ENCODE data around the gene FRMD4B. TPM values are rescaled to one million over a fixed set of nuclear protein-coding genes. Genes with fewer than 3 reads are reported as not detected.
A peak's percentile ranks its signal among the peaks of the same experiment; 100 is the strongest.
"Not testable (repeated sequence)": the region's sequence is repeated elsewhere in the genome, so short reads cannot be mapped to it uniquely, and the experiment has no call there.

FRMD4B gene
- total RNA-seq, 2 donors from 2014 or later = 57.5 to 86.1 TPM

DNA sequence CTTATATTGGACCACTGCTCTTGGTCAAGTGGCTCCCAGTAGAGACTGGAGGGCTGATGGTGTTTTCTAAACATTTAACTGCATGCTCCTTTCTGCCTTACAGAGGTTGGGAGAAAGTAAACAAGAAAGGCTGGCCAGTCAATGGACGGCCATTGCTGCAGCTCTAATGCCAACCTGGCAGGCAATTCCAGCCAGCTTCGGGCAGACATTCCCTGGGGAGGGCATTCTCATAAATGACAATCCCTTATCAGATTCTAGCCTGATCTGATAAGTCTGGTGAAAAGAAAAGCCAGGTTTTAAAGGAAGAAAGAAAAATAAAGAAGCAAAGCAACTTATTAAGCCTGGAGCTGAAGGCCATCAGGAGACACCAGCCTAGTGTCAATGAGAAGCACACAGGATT, 60.7 kb downstream of the FRMD4B start:
- Histone ChIP-seq H3K27me3 (replicated peaks; ENCODE audit: insufficient read depth) (no peaks in the 10 kb centered on the region), H3K27ac (peak overlapping the region; percentile 23 to 28), H3K9me3 (no peaks in the 10 kb centered on the region), H3K4me1 (ENCODE audit: control insufficient read depth in 1 of 2, low read depth in 2 of 2) (peaks cover 21 to 36% of the 10 kb centered on the region in 2 donors), H3K4me3 (no peak overlapping the region), H3K36me3 (no peaks in the 10 kb centered on the region)
- TF ChIP-seq, protein P1, sequence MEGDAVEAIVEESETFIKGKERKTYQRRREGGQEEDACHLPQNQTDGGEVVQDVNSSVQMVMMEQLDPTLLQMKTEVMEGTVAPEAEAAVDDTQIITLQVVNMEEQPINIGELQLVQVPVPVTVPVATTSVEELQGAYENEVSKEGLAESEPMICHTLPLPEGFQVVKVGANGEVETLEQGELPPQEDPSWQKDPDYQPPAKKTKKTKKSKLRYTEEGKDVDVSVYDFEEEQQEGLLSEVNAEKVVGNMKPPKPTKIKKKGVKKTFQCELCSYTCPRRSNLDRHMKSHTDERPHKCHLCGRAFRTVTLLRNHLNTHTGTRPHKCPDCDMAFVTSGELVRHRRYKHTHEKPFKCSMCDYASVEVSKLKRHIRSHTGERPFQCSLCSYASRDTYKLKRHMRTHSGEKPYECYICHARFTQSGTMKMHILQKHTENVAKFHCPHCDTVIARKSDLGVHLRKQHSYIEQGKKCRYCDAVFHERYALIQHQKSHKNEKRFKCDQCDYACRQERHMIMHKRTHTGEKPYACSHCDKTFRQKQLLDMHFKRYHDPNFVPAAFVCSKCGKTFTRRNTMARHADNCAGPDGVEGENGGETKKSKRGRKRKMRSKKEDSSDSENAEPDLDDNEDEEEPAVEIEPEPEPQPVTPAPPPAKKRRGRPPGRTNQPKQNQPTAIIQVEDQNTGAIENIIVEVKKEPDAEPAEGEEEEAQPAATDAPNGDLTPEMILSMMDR (IDR thresholded peaks at IDR 0.05) = no peak
- DNase-seq (ENCODE audit: low spot score) = no peak
- ATAC-seq (ENCODE audit: insufficient number of reproducible peaks, low FRiP score, low read depth) = no peak

DNA sequence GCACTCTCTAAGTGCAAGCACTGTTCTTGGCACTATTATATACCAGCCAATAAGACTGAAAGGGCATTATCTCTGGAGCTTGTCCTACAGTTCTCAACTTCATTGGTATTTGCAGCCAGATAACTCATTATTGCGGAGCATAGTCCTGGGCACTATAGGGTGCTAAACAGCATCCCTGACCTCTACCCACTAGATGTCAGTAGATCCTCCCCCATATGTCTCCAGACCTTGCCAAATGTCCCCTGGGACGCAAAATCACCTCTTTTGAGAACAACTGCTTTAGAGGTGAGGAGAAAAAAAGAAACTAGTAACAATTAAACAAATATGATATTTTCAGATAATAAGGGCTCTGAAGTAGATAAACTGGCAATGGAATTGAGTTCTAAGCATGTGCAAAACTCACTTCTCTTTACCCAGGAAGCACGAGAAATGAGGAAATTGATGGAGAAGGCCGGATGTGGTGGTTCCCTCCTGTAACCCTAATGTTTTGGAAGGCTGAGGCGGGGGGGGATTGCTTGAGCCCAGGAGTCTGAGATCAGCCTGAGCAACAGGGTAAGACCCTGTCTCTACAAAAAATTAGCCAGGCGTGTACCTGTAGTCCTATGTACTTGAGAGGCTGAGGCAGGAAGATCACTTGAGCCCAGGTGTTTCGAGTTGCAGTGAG, 61.4 kb downstream of the FRMD4B start:
- TF ChIP-seq, protein P1 (IDR thresholded peaks at IDR 0.05) = no peak
- H3K9me3 ChIP-seq = no peaks in the 10 kb centered on the region
- DNase-seq (ENCODE audit: low spot score) = no peak
- peak overlapping the region in 1 of 2 donors; percentile 23 for H3K27ac ChIP-seq
- H3K27me3 ChIP-seq (replicated peaks; ENCODE audit: insufficient read depth) = no peaks in the 10 kb centered on the region
- H3K4me1 ChIP-seq (ENCODE audit: control insufficient read depth in 1 of 2, low read depth in 2 of 2) = peaks cover 21 to 36% of the 10 kb centered on the region in 2 donors
- H3K36me3 ChIP-seq = no peaks in the 10 kb centered on the region
- H3K4me3 ChIP-seq = no peak overlapping the region
- ATAC-seq (ENCODE audit: insufficient number of reproducible peaks, low FRiP score, low read depth) = no peak

DNA sequence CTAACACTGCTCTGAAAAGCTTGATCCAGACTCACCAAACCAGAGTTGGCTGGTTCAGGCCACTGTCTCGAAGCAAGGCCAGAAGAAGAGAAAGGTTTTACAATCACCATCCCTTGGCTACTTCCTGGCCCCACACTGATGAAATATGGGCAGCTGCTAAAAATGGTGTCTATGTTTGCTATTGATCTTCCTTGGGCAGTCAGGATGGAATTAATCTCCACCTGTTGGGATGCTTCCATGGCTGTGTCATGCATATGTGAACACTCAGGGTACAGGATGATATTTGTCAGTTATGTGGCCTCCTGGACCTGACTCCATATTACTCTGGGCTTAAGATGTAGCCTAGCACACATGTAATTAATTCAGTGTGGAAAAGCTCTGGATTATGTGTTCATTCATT, 61.9 kb downstream of the FRMD4B start:
- Histone ChIP-seq H3K4me3 (no peak overlapping the region), H3K4me1 (ENCODE audit: control insufficient read depth in 1 of 2, low read depth in 2 of 2) (peaks cover 21 to 36% of the 10 kb centered on the region in 2 donors), H3K9me3 (no peaks in the 10 kb centered on the region), H3K36me3 (no peaks in the 10 kb centered on the region), H3K27ac (no peak overlapping the region), H3K27me3 (replicated peaks; ENCODE audit: insufficient read depth) (no peaks in the 10 kb centered on the region)
- ATAC-seq (ENCODE audit: insufficient number of reproducible peaks, low FRiP score, low read depth) = no peak
- no peak for DNase-seq (ENCODE audit: low spot score)
- TF ChIP-seq, protein P1 (IDR thresholded peaks at IDR 0.05) = no peak

DNA sequence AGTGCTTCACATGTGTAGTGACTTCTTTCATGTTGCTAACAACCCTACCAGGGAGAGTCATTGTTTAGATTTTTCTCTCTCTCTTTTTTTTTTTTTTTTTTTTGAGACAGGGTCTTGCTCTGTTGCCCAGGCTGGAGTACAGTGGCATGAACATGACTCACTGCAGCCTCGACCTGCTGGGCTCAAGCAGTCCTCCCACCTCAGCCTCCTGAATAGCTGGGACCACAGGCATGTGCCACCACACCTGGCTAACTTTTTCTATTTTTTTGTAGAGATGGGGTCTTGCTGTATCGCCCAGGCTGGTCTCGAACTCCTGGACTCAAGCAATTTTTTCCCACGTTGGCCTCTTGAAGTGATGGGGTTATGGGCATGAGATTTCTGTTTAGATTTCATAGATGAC, 63.4 kb downstream of the FRMD4B start:
- not testable (repeated sequence) for ATAC-seq (ENCODE audit: insufficient number of reproducible peaks, low FRiP score, low read depth); H3K27me3 ChIP-seq (replicated peaks; ENCODE audit: insufficient read depth); H3K4me3 ChIP-seq; H3K9me3 ChIP-seq; H3K27ac ChIP-seq; H3K36me3 ChIP-seq; DNase-seq (ENCODE audit: low spot score)
- peaks cover 12 to 23% of the 10 kb centered on the region in 2 donors for H3K4me1 ChIP-seq (ENCODE audit: control insufficient read depth in 1 of 2, low read depth in 2 of 2)

DNA sequence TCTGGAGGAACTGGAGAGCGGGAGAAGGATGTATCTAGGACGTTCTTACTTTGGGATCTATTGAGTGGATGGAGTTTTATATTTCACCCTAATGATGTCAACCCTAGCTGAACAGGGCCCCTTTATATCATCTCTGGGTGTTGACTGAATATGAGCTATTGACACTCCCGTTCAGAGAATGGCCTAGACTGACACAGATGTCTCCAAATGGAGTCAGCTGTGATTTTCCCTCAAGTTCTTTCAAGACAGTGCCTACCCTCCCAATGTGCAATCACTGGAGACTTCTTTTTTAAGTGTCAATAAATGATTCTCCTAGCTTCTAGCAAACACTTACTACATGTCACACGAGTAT, 63.8 kb downstream of the FRMD4B start:
- no peaks in the 10 kb centered on the region for H3K27me3 ChIP-seq (replicated peaks; ENCODE audit: insufficient read depth)
- ATAC-seq (ENCODE audit: insufficient number of reproducible peaks, low FRiP score, low read depth) = no peak

More for the DNA sequence above, 63.8 kb downstream of the FRMD4B start:
- Histone ChIP-seq H3K9me3 (no peaks in the 10 kb centered on the region), H3K4me3 (no peak overlapping the region), H3K27ac (no peak overlapping the region), H3K36me3 (no peaks in the 10 kb centered on the region), H3K4me1 (ENCODE audit: control insufficient read depth in 1 of 2, low read depth in 2 of 2) (peaks cover 8 to 19% of the 10 kb centered on the region in 2 donors)
- TF ChIP-seq, protein P1 (IDR thresholded peaks at IDR 0.05) = no peak
- DNase-seq (ENCODE audit: low spot score) = no peak
